Measurements from ENCODE around the gene ZBTB25.

The ZBTB25 gene

GRCh38 chr14:64419003-64419402, 84.6 kb downstream of the ZBTB25 start:
- H3K36me3 ChIP-seq (ENCODE audit: insufficient read depth, low read length), result peaks cover 10% of the 10 kb centered on the region

GRCh38 chr14:64417771-64418125, 85.9 kb downstream of the ZBTB25 start:
- H3K27me3 ChIP-seq (ENCODE audit: control insufficient read depth in 1 of 2, insufficient read depth in 2 of 2, low read length in 2 of 2), result no peaks in the 10 kb centered on the region
- H3K4me1 ChIP-seq (ENCODE audit: insufficient read depth, low read length), result no peaks in the 10 kb centered on the region
- H3K36me3 ChIP-seq (ENCODE audit: insufficient read depth, low read length), result peaks cover 10% of the 10 kb centered on the region
- H3K4me3 ChIP-seq (ENCODE audit: low read depth in 1 of 2, low read length in 2 of 2), result no peak overlapping the region
- no peak overlapping the region for H3K9ac ChIP-seq (ENCODE audit: low read length)
- H3K27ac ChIP-seq (ENCODE audit: low read depth, low read length), result no peak overlapping the region
- no peaks in the 10 kb centered on the region for H3K9me3 ChIP-seq (ENCODE audit: low read length)

More at GRCh38 chr14:64419003-64419402, 84.6 kb downstream of the ZBTB25 start:
- no peak overlapping the region for H3K9ac ChIP-seq (ENCODE audit: low read length)
- no peak overlapping the region for H3K27ac ChIP-seq (ENCODE audit: low read depth, low read length)
- H3K27me3 ChIP-seq (ENCODE audit: control insufficient read depth in 1 of 2, insufficient read depth in 2 of 2, low read length in 2 of 2), result no peaks in the 10 kb centered on the region
- no peaks in the 10 kb centered on the region for H3K4me1 ChIP-seq (ENCODE audit: insufficient read depth, low read length)
- no peak overlapping the region for H3K4me3 ChIP-seq (ENCODE audit: low read depth in 1 of 2, low read length in 2 of 2)
- no peaks in the 10 kb centered on the region for H3K9me3 ChIP-seq (ENCODE audit: low read length)

GRCh38 chr14:64417055-64417770, 86.4 kb downstream of the ZBTB25 start:
- Histone ChIP-seq H3K27me3 (ENCODE audit: control insufficient read depth in 1 of 2, insufficient read depth in 2 of 2, low read length in 2 of 2) (no peaks in the 10 kb centered on the region), H3K4me3 (ENCODE audit: low read depth in 1 of 2, low read length in 2 of 2) (no peak overlapping the region), H3K36me3 (ENCODE audit: insufficient read depth, low read length) (peaks cover 10% of the 10 kb centered on the region), H3K9ac (ENCODE audit: low read length) (no peak overlapping the region), H3K27ac (ENCODE audit: low read depth, low read length) (no peak overlapping the region), H3K4me1 (ENCODE audit: insufficient read depth, low read length) (no peaks in the 10 kb centered on the region), H3K9me3 (ENCODE audit: low read length) (no peaks in the 10 kb centered on the region)

GRCh38 chr14:64416348-64416932, 87.2 kb downstream of the ZBTB25 start:
- H3K27ac ChIP-seq (ENCODE audit: low read depth, low read length), result no peak overlapping the region
- no peaks in the 10 kb centered on the region for H3K4me1 ChIP-seq (ENCODE audit: insufficient read depth, low read length)
- no peaks in the 10 kb centered on the region for H3K27me3 ChIP-seq (ENCODE audit: control insufficient read depth in 1 of 2, insufficient read depth in 2 of 2, low read length in 2 of 2)
- no peak overlapping the region for H3K4me3 ChIP-seq (ENCODE audit: low read depth in 1 of 2, low read length in 2 of 2)
- H3K9me3 ChIP-seq (ENCODE audit: low read length), result no peaks in the 10 kb centered on the region
- peaks cover 10% of the 10 kb centered on the region for H3K36me3 ChIP-seq (ENCODE audit: insufficient read depth, low read length)
- no peak overlapping the region for H3K9ac ChIP-seq (ENCODE audit: low read length)

- Histone ChIP-seq H3K4me1 (ENCODE audit: insufficient read depth, low read length) (no peaks in the 10 kb centered on the region), H3K9ac (ENCODE audit: low read length) (no peak overlapping the region), H3K4me3 (ENCODE audit: low read depth in 1 of 2, low read length in 2 of 2) (no peak overlapping the region), H3K36me3 (ENCODE audit: insufficient read depth, low read length) (peaks cover 10% of the 10 kb centered on the region), H3K27ac (ENCODE audit: low read depth, low read length) (no peak overlapping the region), H3K27me3 (ENCODE audit: control insufficient read depth in 1 of 2, insufficient read depth in 2 of 2, low read length in 2 of 2) (no peaks in the 10 kb centered on the region), H3K9me3 (ENCODE audit: low read length) (no peaks in the 10 kb centered on the region)
These were observed 91.4 kb downstream of the ZBTB25 start for GRCh38 chr14:64412237-64412636.

GRCh38 chr14:64411001-64411400, 92.6 kb downstream of the ZBTB25 start:
- Histone ChIP-seq H3K4me3 (ENCODE audit: low read depth in 1 of 2, low read length in 2 of 2) (no peak overlapping the region), H3K9me3 (ENCODE audit: low read length) (no peaks in the 10 kb centered on the region), H3K36me3 (ENCODE audit: insufficient read depth, low read length) (peaks cover 10% of the 10 kb centered on the region), H3K9ac (ENCODE audit: low read length) (no peak overlapping the region), H3K27me3 (ENCODE audit: control insufficient read depth in 1 of 2, insufficient read depth in 2 of 2, low read length in 2 of 2) (no peaks in the 10 kb centered on the region), H3K4me1 (ENCODE audit: insufficient read depth, low read length) (no peaks in the 10 kb centered on the region), H3K27ac (ENCODE audit: low read depth, low read length) (no peak overlapping the region)

- H3K4me3 ChIP-seq (ENCODE audit: low read depth in 1 of 2, low read length in 2 of 2), result no peak overlapping the region
- no peaks in the 10 kb centered on the region for H3K9me3 ChIP-seq (ENCODE audit: low read length)
- peaks cover 4% of the 10 kb centered on the region for H3K36me3 ChIP-seq (ENCODE audit: insufficient read depth, low read length)
- no peak overlapping the region for H3K27ac ChIP-seq (ENCODE audit: low read depth, low read length)
- no peaks in the 10 kb centered on the region for H3K4me1 ChIP-seq (ENCODE audit: insufficient read depth, low read length)
- H3K27me3 ChIP-seq (ENCODE audit: control insufficient read depth in 1 of 2, insufficient read depth in 2 of 2, low read length in 2 of 2), result no peaks in the 10 kb centered on the region
- H3K9ac ChIP-seq (ENCODE audit: low read length), result no peak overlapping the region
These were observed 93.4 kb downstream of the ZBTB25 start for GRCh38 chr14:64410084-64410774.

- Histone ChIP-seq H3K9me3 (ENCODE audit: low read length) (no peaks in the 10 kb centered on the region), H3K27me3 (ENCODE audit: control insufficient read depth in 1 of 2, insufficient read depth in 2 of 2, low read length in 2 of 2) (no peaks in the 10 kb centered on the region), H3K27ac (ENCODE audit: low read depth, low read length) (no peak overlapping the region), H3K4me3 (ENCODE audit: low read depth in 1 of 2, low read length in 2 of 2) (no peak overlapping the region), H3K9ac (ENCODE audit: low read length) (no peak overlapping the region), H3K36me3 (ENCODE audit: insufficient read depth, low read length) (no peaks in the 10 kb centered on the region), H3K4me1 (ENCODE audit: insufficient read depth, low read length) (no peaks in the 10 kb centered on the region)
These were observed 94.3 kb downstream of the ZBTB25 start for GRCh38 chr14:64409126-64409920.

- H3K27me3 ChIP-seq (ENCODE audit: control insufficient read depth in 1 of 2, insufficient read depth in 2 of 2, low read length in 2 of 2), result no peaks in the 10 kb centered on the region
- H3K4me1 ChIP-seq (ENCODE audit: insufficient read depth, low read length), result no peaks in the 10 kb centered on the region
- no peak overlapping the region for H3K4me3 ChIP-seq (ENCODE audit: low read depth in 1 of 2, low read length in 2 of 2)
- H3K9me3 ChIP-seq (ENCODE audit: low read length), result no peaks in the 10 kb centered on the region
- H3K9ac ChIP-seq (ENCODE audit: low read length), result no peak overlapping the region
- no peaks in the 10 kb centered on the region for H3K36me3 ChIP-seq (ENCODE audit: insufficient read depth, low read length)
- H3K27ac ChIP-seq (ENCODE audit: low read depth, low read length), result no peak overlapping the region
These were observed 96.3 kb downstream of the ZBTB25 start for GRCh38 chr14:64407329-64407728.

GRCh38 chr14:64405295-64405694, 98.3 kb downstream of the ZBTB25 start:
- Histone ChIP-seq H3K27me3 (ENCODE audit: control insufficient read depth in 1 of 2, insufficient read depth in 2 of 2, low read length in 2 of 2) (no peaks in the 10 kb centered on the region), H3K36me3 (ENCODE audit: insufficient read depth, low read length) (no peaks in the 10 kb centered on the region), H3K9ac (ENCODE audit: low read length) (no peak overlapping the region), H3K4me3 (ENCODE audit: low read depth in 1 of 2, low read length in 2 of 2) (no peak overlapping the region), H3K4me1 (ENCODE audit: insufficient read depth, low read length) (no peaks in the 10 kb centered on the region), H3K9me3 (ENCODE audit: low read length) (no peaks in the 10 kb centered on the region), H3K27ac (ENCODE audit: low read depth, low read length) (no peak overlapping the region)

- no peak overlapping the region for H3K4me3 ChIP-seq (ENCODE audit: low read depth in 1 of 2, low read length in 2 of 2)
These were observed 101.7 kb downstream of the ZBTB25 start for GRCh38 chr14:64401949-64402348.

More at GRCh38 chr14:64401949-64402348, 101.7 kb downstream of the ZBTB25 start:
- no peaks in the 10 kb centered on the region for H3K4me1 ChIP-seq (ENCODE audit: insufficient read depth, low read length)
- no peaks in the 10 kb centered on the region for H3K36me3 ChIP-seq (ENCODE audit: insufficient read depth, low read length)
- H3K27me3 ChIP-seq (ENCODE audit: control insufficient read depth in 1 of 2, insufficient read depth in 2 of 2, low read length in 2 of 2), result no peaks in the 10 kb centered on the region
- H3K9ac ChIP-seq (ENCODE audit: low read length), result no peak overlapping the region
- H3K27ac ChIP-seq (ENCODE audit: low read depth, low read length), result no peak overlapping the region
- H3K9me3 ChIP-seq (ENCODE audit: low read length), result no peaks in the 10 kb centered on the region
